ENCODE data around the gene GABARAP.

GABARAP gene

GRCh38 chr17:7234083-7234951 is 7.9 kb downstream of the GABARAP start, which contains the start of gene DVL2 (continued):
- TF ChIP-seq PRDM2 (tag by site-specific recombination; IDR thresholded peaks at IDR 0.05; ENCODE audit: borderline replicate concordance) (no peak), ZNF488 (tag by site-specific recombination; IDR thresholded peaks at IDR 0.05) (peak; percentile 80; the same call in 1 of the 2 replicates), OSR2 (tag by site-specific recombination; IDR thresholded peaks at IDR 0.05) (peak; percentile 36; the same call in 1 of the 2 replicates), SALL2 (tag by site-specific recombination; IDR thresholded peaks at IDR 0.05; ENCODE audit: borderline replicate concordance) (no peak), ZNF518A (tag by site-specific recombination; conservative IDR thresholded peaks at IDR 0.05; ENCODE audit: low read depth) (no peak; the same call in 1 of the 2 replicates), PRDM1 (tag by site-specific recombination; IDR thresholded peaks at IDR 0.05) (peak; percentile 20; the same call in 1 of the 2 replicates), PATZ1 (tag by site-specific recombination; IDR thresholded peaks at IDR 0.05) (peak; percentile 90), GLIS1 (tag by site-specific recombination; IDR thresholded peaks at IDR 0.05) (peak; percentile 79), ZNF677 (tag by site-specific recombination; IDR thresholded peaks at IDR 0.05) (no peak), ZNF404 (tag by site-specific recombination; IDR thresholded peaks at IDR 0.05) (peak; percentile 80), ZNF324 (tag by site-specific recombination; IDR thresholded peaks at IDR 0.05) (peak; percentile 83; the same call in 1 of the 2 replicates), REST (tag by site-specific recombination; IDR thresholded peaks at IDR 0.05) (peak; percentile 25; the same call in 1 of the 2 replicates), ZNF157 (tag by site-specific recombination; IDR thresholded peaks at IDR 0.05) (peak; percentile 62; the same call in 1 of the 2 replicates), ZBTB20 (tag by site-specific recombination; IDR thresholded peaks at IDR 0.05) (peak; percentile 84), KLF16 (tag by site-specific recombination; IDR thresholded peaks at IDR 0.05) (peak; percentile 98), IKZF3 (tag by site-specific recombination; IDR thresholded peaks at IDR 0.05) (no peak; the same call in 1 of the 2 replicates), ZNF184 (tag by site-specific recombination; IDR thresholded peaks at IDR 0.05) (0 out of 2 replicates have a peak, but pooled peaks have one; percentile 24), ZNF521 (tag by site-specific recombination; IDR thresholded peaks at IDR 0.05) (no peak)
